ENCODE data around the gene EXOC6.

EXOC6 gene

GRCh38 chr10:93063144-93063976 is 215.0 kb downstream of the EXOC6 start:
- Mint-ChIP-seq H3K27me3 (ENCODE audit: low read depth, poor library complexity) (peaks cover 98% of the 10 kb centered on the region), H3K4me3 (peak overlapping the region; percentile 52)
- no peak for TF ChIP-seq CTCF (IDR thresholded peaks at IDR 0.05)

GRCh38 chr10:93063977-93064660 is 215.8 kb downstream of the EXOC6 start:
- no peak for TF ChIP-seq CTCF (IDR thresholded peaks at IDR 0.05)
- Mint-ChIP-seq H3K4me3 (peak overlapping the region; percentile 52), H3K4me1 (peaks cover 25% of the 10 kb centered on the region), H3K27ac (no peak overlapping the region), H3K36me3 (ENCODE audit: low read depth) (peaks cover 10% of the 10 kb centered on the region), H3K27me3 (ENCODE audit: low read depth, poor library complexity) (peaks cover 98% of the 10 kb centered on the region), H3K9me3 (peaks cover 16% of the 10 kb centered on the region)
- no peak for DNase-seq

More at GRCh38 chr10:93063144-93063976, 215.0 kb downstream of the EXOC6 start:
- no peak for DNase-seq
- H3K9me3 Mint-ChIP-seq: peaks cover 21% of the 10 kb centered on the region
- H3K4me1 Mint-ChIP-seq: peaks cover 17% of the 10 kb centered on the region
- no peak overlapping the region for H3K27ac Mint-ChIP-seq
- H3K36me3 Mint-ChIP-seq (ENCODE audit: low read depth): peaks cover 17% of the 10 kb centered on the region

GRCh38 chr10:93064874-93065660 is 216.7 kb downstream of the EXOC6 start:
- no peak for DNase-seq
- TF ChIP-seq CTCF (IDR thresholded peaks at IDR 0.05): no peak
- Mint-ChIP-seq H3K4me3 (peak overlapping the region; percentile 73), H3K9me3 (peaks cover 6% of the 10 kb centered on the region), H3K4me1 (peaks cover 30% of the 10 kb centered on the region), H3K27ac (no peak overlapping the region), H3K36me3 (ENCODE audit: low read depth) (peaks cover under 1% of the 10 kb centered on the region), H3K27me3 (ENCODE audit: low read depth, poor library complexity) (peaks cover 98% of the 10 kb centered on the region)

- no peak for TF ChIP-seq CTCF (IDR thresholded peaks at IDR 0.05)
- peak; percentile 66 for DNase-seq
- peaks cover 5% of the 10 kb centered on the region for H3K9me3 Mint-ChIP-seq
- peak overlapping the region; percentile 73 for H3K4me3 Mint-ChIP-seq
- H3K27me3 Mint-ChIP-seq (ENCODE audit: low read depth, poor library complexity): peaks cover 98% of the 10 kb centered on the region
- H3K27ac Mint-ChIP-seq: no peak overlapping the region
- peaks cover 38% of the 10 kb centered on the region for H3K4me1 Mint-ChIP-seq
- no peaks in the 10 kb centered on the region for H3K36me3 Mint-ChIP-seq (ENCODE audit: low read depth)
Observed at GRCh38 chr10:93065675-93066543, 217.6 kb downstream of the EXOC6 start.

- peak overlapping the region; percentile 44 for H3K4me3 Mint-ChIP-seq
- no peak overlapping the region for H3K27ac Mint-ChIP-seq
- no peaks in the 10 kb centered on the region for H3K36me3 Mint-ChIP-seq (ENCODE audit: low read depth)
- peaks cover 100% of the 10 kb centered on the region for H3K27me3 Mint-ChIP-seq (ENCODE audit: low read depth, poor library complexity)
- no peak for DNase-seq
- H3K9me3 Mint-ChIP-seq: peaks cover 5% of the 10 kb centered on the region
- TF ChIP-seq CTCF (IDR thresholded peaks at IDR 0.05): no peak
- peaks cover 44% of the 10 kb centered on the region for H3K4me1 Mint-ChIP-seq
Observed at GRCh38 chr10:93066544-93066913, 218.2 kb downstream of the EXOC6 start.
